IMR-90 (cell line): ENCODE measurements around the gene ADCY1. TPM values are rescaled to one million over a fixed set of nuclear protein-coding genes. Genes with fewer than 3 reads are reported as not detected.

Experiments used
- ATAC-seq: fragments of 200-7000 bp; cut with Tn5 transposase; 2 replicates; pipeline ENCODE4 v1.9.1; 2020; ENCODE audit warnings: low read depth, mild to moderate bottlenecking, moderate library complexity
- BruUV-seq: library from RNA; stranded (reverse); fragments of 400-500 nt; replicated peaks from 2 replicates; lab custom pipeline; 2021; lab: Mats Ljungman, UMichigan
- CTCF ChIA-PET: fragments of 300-600 bp; formaldehyde crosslinking; extraction: SDS; loops from one replicate; lab custom pipeline; 2021; ENCODE audit warnings: antibody characterized with exemption; lab: Yijun Ruan, JAX
- POLR2A ChIA-PET: fragments of 300-600 bp; sonication (Branson Sonifier 250); formaldehyde crosslinking; loops from one replicate; lab custom pipeline; 2022; ENCODE audit warnings: antibody characterized with exemption; ENCODE audit not compliant: unreplicated experiment; lab: Charles Lee
- DNase-seq: peaks from one replicate; pipeline ENCODE4 v3.0.0; 2013
- H2AFZ ChIP-seq: replicated peaks from 2 replicates; pipeline ENCODE3; 2013; ENCODE audit warnings: low read length, mild to moderate bottlenecking; ENCODE audit not compliant: poor library complexity
- H2AK5ac ChIP-seq: 2 replicates; pipeline ENCODE4 v1.6.1; 2013; ENCODE audit warnings: low read depth, low read length, inconsistent platforms
- H2AK9ac ChIP-seq: replicated peaks from 2 replicates; pipeline ENCODE3; 2013; ENCODE audit warnings: mild to moderate bottlenecking, low read depth, low read length, moderate library complexity; ENCODE audit not compliant: poor library complexity
- H2BK120ac ChIP-seq: 2 replicates; pipeline ENCODE4 v1.6.1; 2013; ENCODE audit warnings: low read depth, low read length, inconsistent platforms
- H2BK15ac ChIP-seq: 3 replicates; pipeline ENCODE4 v1.6.1; 2013; ENCODE audit warnings: low read depth, low read length, inconsistent platforms
- H2BK20ac ChIP-seq: 2 replicates; pipeline ENCODE4 v1.6.1; 2013; ENCODE audit warnings: low read depth, mild to moderate bottlenecking, inconsistent platforms, low read length, moderate library complexity
- H2BK5ac ChIP-seq: 2 replicates; pipeline ENCODE4 v1.6.1; 2013; ENCODE audit warnings: mild to moderate bottlenecking, low read depth, low read length, inconsistent platforms; ENCODE audit not compliant: poor library complexity, severe bottlenecking
- H3K14ac ChIP-seq: replicated peaks from 2 replicates; pipeline ENCODE4 v1.6.1; 2013; ENCODE audit warnings: low read depth, low read length, inconsistent platforms
- H3K18ac ChIP-seq: 2 replicates; pipeline ENCODE4 v1.6.1; 2013; ENCODE audit warnings: low read depth, low read length, control low read depth
- H3K23ac ChIP-seq: 2 replicates; pipeline ENCODE4 v1.6.1; 2013; ENCODE audit warnings: low read depth, low read length, inconsistent platforms
- H3K27ac ChIP-seq: 2 replicates; pipeline ENCODE4 v1.5.1; 2013; ENCODE audit warnings: mild to moderate bottlenecking, control low read depth, low read length; ENCODE audit not compliant: insufficient read depth
- H3K27me3 ChIP-seq: 2 replicates; pipeline ENCODE4 v1.6.1; 2013; ENCODE audit warnings: low read length; ENCODE audit not compliant: control insufficient read depth, insufficient read depth
- H3K36me3 ChIP-seq: 2 replicates; pipeline ENCODE4 v1.6.1; 2013; ENCODE audit warnings: low read length, mixed read lengths; ENCODE audit not compliant: control insufficient read depth, insufficient read depth
- H3K4ac ChIP-seq: 2 replicates; pipeline ENCODE4 v1.6.1; 2013; ENCODE audit warnings: low read depth, low read length, inconsistent platforms
- H3K4me1 ChIP-seq: 2 replicates; pipeline ENCODE4 v1.6.1; 2013; ENCODE audit warnings: low read length, mixed read lengths; ENCODE audit not compliant: control insufficient read depth, insufficient read depth
- H3K4me2 ChIP-seq: 2 replicates; pipeline ENCODE4 v1.6.1; 2013; ENCODE audit warnings: low read depth, mild to moderate bottlenecking, control low read depth, low read length, moderate library complexity
- H3K4me3 ChIP-seq: 2 replicates; pipeline ENCODE4 v1.5.1; 2013; ENCODE audit warnings: low read depth, mild to moderate bottlenecking, control low read depth, low read length, moderate library complexity; ENCODE audit not compliant: insufficient read depth
- H3K56ac ChIP-seq: 2 replicates; pipeline ENCODE4 v1.6.1; 2013; ENCODE audit warnings: low read length, inconsistent platforms; ENCODE audit not compliant: insufficient read depth; ENCODE audit errors: extremely low read depth
- H3K79me1 ChIP-seq, 2 experiments: 2 replicates each; pipeline ENCODE4 v1.6.1; 2013; ENCODE audit warnings: low read length in 2 of 2, inconsistent platforms in 1 of 2, low read depth in 1 of 2
- H3K9ac ChIP-seq: 2 replicates; pipeline ENCODE4 v1.6.1; 2013; ENCODE audit warnings: low read depth, low read length, control low read depth
- H3K9me1 ChIP-seq: 2 replicates; pipeline ENCODE4 v1.6.1; 2013; ENCODE audit warnings: low read length, inconsistent platforms; ENCODE audit not compliant: insufficient read depth
- H3K9me3 ChIP-seq: 2 replicates; pipeline ENCODE4 v1.6.1; 2013; ENCODE audit warnings: low read length; ENCODE audit not compliant: control insufficient read depth, insufficient read depth
- H4K20me1 ChIP-seq: 2 replicates; pipeline ENCODE4 v1.6.1; 2013; ENCODE audit warnings: low read length, inconsistent platforms; ENCODE audit not compliant: insufficient read depth
- H4K5ac ChIP-seq: 2 replicates; pipeline ENCODE4 v1.6.1; 2013; ENCODE audit warnings: mild to moderate bottlenecking, low read depth, low read length, control low read depth
- H4K8ac ChIP-seq, 2 experiments: 2 replicates each; pipeline ENCODE4 v1.6.1; 2013; ENCODE audit warnings: low read depth in 2 of 2, low read length in 2 of 2, control low read depth in 1 of 2, inconsistent platforms in 1 of 2
- H4K91ac ChIP-seq: 2 replicates; pipeline ENCODE4 v1.6.1; 2013; ENCODE audit warnings: low read depth, low read length, inconsistent platforms; ENCODE audit not compliant: insufficient read depth
- BHLHE40 ChIP-seq: fragments of 150-350 bp; IDR thresholded peaks from 2 replicates; pipeline ENCODE4 v1.6.1; 2016; ENCODE audit warnings: mild to moderate bottlenecking, low read depth, low read length
- CTCF ChIP-seq: conservative IDR thresholded peaks from 2 replicates; pipeline ENCODE4 v1.5.1; 2012; ENCODE audit warnings: mild to moderate bottlenecking, low read depth, low read length, improper control_type of control experiment
- FOS ChIP-seq: fragments of 150-350 bp; IDR thresholded peaks from 2 replicates; pipeline ENCODE4 v1.6.1; 2016; ENCODE audit warnings: low read depth, low read length
- RFX5 ChIP-seq: IDR thresholded peaks from 2 replicates; pipeline ENCODE4 v1.8.0; 2012; ENCODE audit warnings: low read depth, mild to moderate bottlenecking, low read length, moderate library complexity
- SMC3 ChIP-seq: fragments of 150-350 bp; IDR thresholded peaks from 2 replicates; pipeline ENCODE4 v1.6.1; 2016; ENCODE audit warnings: low read depth, mild to moderate bottlenecking, antibody characterized with exemption, low read length, moderate library complexity
- WGBS, 2 experiments: methylation state at CpG; one replicate each; pipeline versions ENCODE4 v1.1.5 to v1.1.7; 2013; ENCODE audit warnings: missing lambda C conversion rate in 2 of 2; ENCODE audit not compliant: insufficient read length in 1 of 2; ENCODE audit errors: extremely low coverage in 2 of 2; 5-methylcytosine and 5-hydroxymethylcytosine counted together
- dilution Hi-C: fragments of 300-500 bp; cut with HindIII; formaldehyde crosslinking; loops from one replicate; pipeline ENCODE4 v1.14.3; 2018; ENCODE audit warnings: low sequenced_read_pairs; ENCODE audit not compliant: unreplicated experiment
- in situ Hi-C: fragments of 300-500 bp; cut with MboI; formaldehyde crosslinking; loops from 3 replicates; pipeline ENCODE4 v1.14.3; 2019; ENCODE audit warnings: low sequenced_read_pairs, inconsistent platforms, mixed read lengths
- intact Hi-C: fragments of 100-400 bp; cut with micrococcal nuclease; formaldehyde crosslinking; loops from 2 replicates; pipeline ENCODE4 v1.10.0; 2022
- polyA plus RNA-seq, 3 experiments: library from polyadenylated mRNA; depleted of rRNA; stranded (reverse); fragments of >200 nt; gene quantifications; 2 replicates each; pipeline ENCODE4 v1.2.3, GENCODE V29; 2012; ENCODE audit warnings: low replicate concordance in 1 of 3
- total RNA-seq: library from RNA; depleted of rRNA; stranded (reverse); fragments of >200 nt; gene quantifications from 2 replicates; pipeline ENCODE4 v1.2.3, GENCODE V29; 2012

ADCY1 gene
- total and polyA plus RNA-seq, 2 of the 4 experiments (the other 2 are of a cell fraction): 0.18 to 0.24 TPM

- POLR2A ChIA-PET: no interaction called here
These were observed 52.6 kb downstream of the ADCY1 start for GRCh38 chr7:45626441-45627430.

More at GRCh38 chr7:45626441-45627430, 52.6 kb downstream of the ADCY1 start:
- in situ Hi-C loops: no loop called here
- H3K4me3 ChIP-seq: no peak overlapping the region
- H3K36me3 ChIP-seq: no peaks in the 10 kb centered on the region
- H3K27me3 ChIP-seq: peaks cover 8% of the 10 kb centered on the region
- H2AK9ac ChIP-seq: no peak overlapping the region
- dilution Hi-C loops: no loop called here
- no peak overlapping the region for H3K18ac ChIP-seq
- no peaks in the 10 kb centered on the region for H3K9me1 ChIP-seq
- H2BK5ac ChIP-seq: no peak overlapping the region
- H2BK120ac ChIP-seq: no peak overlapping the region
- no peaks in the 10 kb centered on the region for H3K9me3 ChIP-seq
- no peak for DNase-seq
- H2BK20ac ChIP-seq: no peak overlapping the region
- H3K9ac ChIP-seq: no peak overlapping the region
- H2BK15ac ChIP-seq: no peak overlapping the region
- H2AFZ ChIP-seq: no peak overlapping the region
- CTCF ChIA-PET: interaction anchor here (0.6 kb wide), 1 partner anchor 104 kb away, joined by 3 read pairs; no protein-coding TSS in a partner anchor
- no peak overlapping the region for H3K23ac ChIP-seq
- H3K4me2 ChIP-seq: no peak overlapping the region
- H2AK5ac ChIP-seq: no peak overlapping the region
- no peak overlapping the region for H4K91ac ChIP-seq
- 59% methylated on average over 3 of the region's 9 CpGs; no CpG with 5 or more reads in 1 of the 2 experiments for WGBS, 2 experiments
- intact Hi-C loops: no loop called here
- no peaks in the 10 kb centered on the region for H3K4me1 ChIP-seq
- no TSS peak for BruUV-seq
- no peak overlapping the region for H3K27ac ChIP-seq
- no peak for ATAC-seq
- H3K56ac ChIP-seq: no peak overlapping the region
- no peak overlapping the region for H3K14ac ChIP-seq
- no peaks in the 10 kb centered on the region for H3K79me1 ChIP-seq
- H4K5ac ChIP-seq: no peak overlapping the region
- no peaks in the 10 kb centered on the region; the same call in 1 of the 2 replicates for H4K20me1 ChIP-seq
- no peak overlapping the region for H4K8ac ChIP-seq
- TF ChIP-seq FOS (no peak), CTCF (no peak), SMC3 (no peak), BHLHE40 (no peak), RFX5 (no peak)
- no peak overlapping the region for H3K4ac ChIP-seq
